ENCODE data around the gene PTPRK.

PTPRK gene

GRCh38 chr6:127976111-127976510 lies 544.3 kb downstream of the PTPRK start:
- no peak for DNase-seq (ENCODE audit: extremely low spot score)
- POLR2A ChIA-PET, result no interaction called here
- TF ChIP-seq CTCF (IDR thresholded peaks at IDR 0.05; ENCODE audit: control extremely low read depth, extremely low read depth, low read depth, missing control alignments), result no peak
- CTCF ChIA-PET, result interaction anchor here (1.5 to 2.7 kb wide), 2 partner anchors 16 to 20 kb away, joined by 4 to 10 read pairs; no protein-coding TSS in a partner anchor

- ChIA-PET POLR2A (no interaction called here), CTCF (no interaction called here)
- no peak for DNase-seq (ENCODE audit: extremely low spot score)
- TF ChIP-seq CTCF (IDR thresholded peaks at IDR 0.05; ENCODE audit: control extremely low read depth, extremely low read depth, low read depth, missing control alignments), result no peak
Measured at GRCh38 chr6:127972815-127973214, 547.6 kb downstream of the PTPRK start.

GRCh38 chr6:127971945-127972391 lies 548.4 kb downstream of the PTPRK start:
- no peak for TF ChIP-seq CTCF (IDR thresholded peaks at IDR 0.05; ENCODE audit: control extremely low read depth, extremely low read depth, low read depth, missing control alignments)
- ChIA-PET CTCF (no interaction called here), POLR2A (no interaction called here)
- DNase-seq (ENCODE audit: extremely low spot score), result no peak

- POLR2A ChIA-PET, result no interaction called here
Measured at GRCh38 chr6:127971386-127971785, 549.0 kb downstream of the PTPRK start.

GRCh38 chr6:127969701-127970100 lies 550.7 kb downstream of the PTPRK start:
- CTCF ChIA-PET, result interaction anchor here (1.1 kb wide), 1 partner anchor 13 kb away, joined by 3 read pairs; no protein-coding TSS in a partner anchor
- no peak for TF ChIP-seq CTCF (IDR thresholded peaks at IDR 0.05; ENCODE audit: control extremely low read depth, extremely low read depth, low read depth, missing control alignments)
- DNase-seq (ENCODE audit: extremely low spot score), result no peak
- POLR2A ChIA-PET, result no interaction called here

More at GRCh38 chr6:127971386-127971785, 549.0 kb downstream of the PTPRK start:
- DNase-seq (ENCODE audit: extremely low spot score), result no peak
- CTCF ChIA-PET, result no interaction called here
- no peak for TF ChIP-seq CTCF (IDR thresholded peaks at IDR 0.05; ENCODE audit: control extremely low read depth, extremely low read depth, low read depth, missing control alignments)

- ChIA-PET CTCF (no interaction called here), POLR2A (no interaction called here)
- no peak for TF ChIP-seq CTCF (IDR thresholded peaks at IDR 0.05; ENCODE audit: control extremely low read depth, extremely low read depth, low read depth, missing control alignments)
- no peak for DNase-seq (ENCODE audit: extremely low spot score)
Measured at GRCh38 chr6:127968394-127968793, 552.0 kb downstream of the PTPRK start.

GRCh38 chr6:127967708-127968107 lies 552.7 kb downstream of the PTPRK start:
- POLR2A ChIA-PET, result no interaction called here
- no peak for TF ChIP-seq CTCF (IDR thresholded peaks at IDR 0.05; ENCODE audit: control extremely low read depth, extremely low read depth, low read depth, missing control alignments)
- DNase-seq (ENCODE audit: extremely low spot score), result no peak
- CTCF ChIA-PET, result interaction anchor here (1.2 kb wide), 1 partner anchor 10 kb away, joined by 4 read pairs; no protein-coding TSS in a partner anchor

All from GM10248 (cell line).